SU-DHL-6 (cell line): ENCODE results near the gene INSR.

Experiments
- H2AFZ ChIP-seq: fragments of 200-600 bp; sonication (generic); 2 replicates; pipeline ENCODE4 v1.6.1; 2014; ENCODE audit warnings: low read depth, mild to moderate bottlenecking, moderate library complexity, mixed read lengths, antibody characterized with exemption, low read length; ENCODE audit not compliant: severe bottlenecking
- H3F3A ChIP-seq: fragments of 200-600 bp; shearing (Covaris generic); 2 replicates; pipeline ENCODE4 v1.6.0; 2016; ENCODE audit warnings: antibody characterized with exemption, mild to moderate bottlenecking; ENCODE audit not compliant: insufficient read depth
- H3K27ac ChIP-seq: fragments of 200-600 bp; sonication (generic); 2 replicates; pipeline ENCODE4 v1.5.1; 2016; ENCODE audit warnings: low read depth, mild to moderate bottlenecking, low read length, moderate library complexity, mixed read lengths
- H3K27me3 ChIP-seq: fragments of 200-600 bp; sonication (generic), shearing (Covaris generic); 2 replicates; pipeline ENCODE4 v1.6.0; 2014; ENCODE audit warnings: mild to moderate bottlenecking, low read length
- H3K36me3 ChIP-seq: fragments of 200-600 bp; sonication (generic); 2 replicates; pipeline ENCODE4 v1.6.1; 2014; ENCODE audit warnings: mild to moderate bottlenecking, low read length, mixed read lengths
- H3K4me2 ChIP-seq: fragments of 300-600, 200-600 bp; shearing (Covaris generic), sonication (generic); 2 replicates; pipeline ENCODE4 v1.6.0; 2014; ENCODE audit warnings: low read length, low read depth, mild to moderate bottlenecking; ENCODE audit not compliant: poor library complexity, severe bottlenecking
- H3K4me3 ChIP-seq: fragments of 200-600 bp; sonication (generic); 2 replicates; pipeline ENCODE4 v1.5.1; 2014; ENCODE audit warnings: antibody characterized with exemption, low read length, mild to moderate bottlenecking, mixed read lengths; ENCODE audit not compliant: insufficient read depth, poor library complexity, severe bottlenecking
- H3K79me2 ChIP-seq: fragments of 200-600 bp; sonication (generic); 2 replicates; pipeline ENCODE4 v1.6.1; 2014; ENCODE audit warnings: mild to moderate bottlenecking, low read length, moderate library complexity; ENCODE audit not compliant: insufficient read depth
- H3K9ac ChIP-seq: fragments of 200-600 bp; sonication (generic); 2 replicates; pipeline ENCODE4 v1.7.0; 2014; ENCODE audit warnings: mild to moderate bottlenecking, low read length
- H3K9me2 ChIP-seq: fragments of 200-600 bp; sonication (generic); replicated peaks from 2 replicates; pipeline ENCODE4 v1.6.1; 2014; ENCODE audit warnings: low read length; ENCODE audit not compliant: insufficient read depth
- H3K9me3 ChIP-seq: fragments of 200-600 bp; sonication (generic); 2 replicates; pipeline ENCODE4 v1.6.1; 2014; ENCODE audit warnings: low read length, mixed read lengths; ENCODE audit not compliant: insufficient read depth
- H4K20me1 ChIP-seq: fragments of 200-600 bp; sonication (generic); 2 replicates; pipeline ENCODE4 v1.6.1; 2014; ENCODE audit warnings: low read depth, mild to moderate bottlenecking, antibody characterized with exemption, low read length, moderate library complexity, mixed read lengths
- CTCF ChIP-seq: fragments of 200-600 bp; sonication (generic); IDR thresholded peaks from one replicate; pipeline ENCODE4 v1.5.1; 2017; ENCODE audit warnings: antibody characterized with exemption, mild to moderate bottlenecking, low read length, moderate library complexity; ENCODE audit not compliant: insufficient read depth, poor library complexity, severe bottlenecking
- EZH2phosphoT487 ChIP-seq: fragments of 200-600 bp; sonication (generic), shearing (Covaris generic); conservative IDR thresholded peaks from 2 replicates; pipeline ENCODE4 v1.6.1; 2018; ENCODE audit warnings: mild to moderate bottlenecking, antibody characterized with exemption, low read length, moderate library complexity, mixed read lengths

The INSR gene

DNA sequence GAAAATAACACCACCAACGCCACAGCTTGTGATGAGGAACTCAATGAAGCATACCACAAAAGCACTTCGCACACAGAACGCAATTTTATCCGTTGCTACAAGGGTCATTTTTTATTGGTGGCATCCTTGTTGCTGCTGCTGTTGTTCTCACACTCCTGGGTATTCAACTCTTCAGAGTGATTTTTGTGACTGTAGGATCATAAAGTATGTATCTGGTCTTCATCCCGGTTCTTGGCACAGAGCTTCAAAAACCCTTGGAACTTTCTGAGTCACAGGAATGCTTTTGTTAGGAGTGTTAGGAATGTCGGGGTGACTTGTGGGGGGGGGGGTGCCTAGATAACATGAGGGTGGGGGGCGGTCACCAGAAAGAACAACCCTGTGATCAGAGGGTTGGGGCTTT, 116.3 kb downstream of the INSR start:
- H3K9me2 ChIP-seq, result no peaks in the 10 kb centered on the region
- H3K9ac ChIP-seq, result no peak overlapping the region
- no peak overlapping the region for H3K27ac ChIP-seq
- no peak overlapping the region for H3K4me2 ChIP-seq
- H3K36me3 ChIP-seq, result peaks cover 5% of the 10 kb centered on the region; the same call in 1 of the 2 replicates
- no peaks in the 10 kb centered on the region for H3K27me3 ChIP-seq
- H4K20me1 ChIP-seq, result no peaks in the 10 kb centered on the region
- no peak overlapping the region for H2AFZ ChIP-seq
- no peaks in the 10 kb centered on the region for H3K9me3 ChIP-seq
- TF ChIP-seq EZH2phosphoT487 (no peak), CTCF (no peak)
- H3K4me3 ChIP-seq, result no peak overlapping the region
- H3F3A ChIP-seq, result peaks cover 5% of the 10 kb centered on the region; the same call in 1 of the 2 replicates
- H3K79me2 ChIP-seq, result peaks cover 28% of the 10 kb centered on the region

GRCh38 chr19:7176792-7177191, 117.4 kb downstream of the INSR start:
- Histone ChIP-seq H3K27ac (no peak overlapping the region), H2AFZ (no peak overlapping the region), H3K9ac (no peak overlapping the region), H3K9me3 (no peaks in the 10 kb centered on the region), H3K4me3 (no peak overlapping the region), H4K20me1 (no peaks in the 10 kb centered on the region), H3K9me2 (no peaks in the 10 kb centered on the region), H3K79me2 (peaks cover 25% of the 10 kb centered on the region), H3K4me2 (no peak overlapping the region), H3F3A (no peaks in the 10 kb centered on the region), H3K27me3 (no peaks in the 10 kb centered on the region), H3K36me3 (peaks cover 4% of the 10 kb centered on the region)
- no peak for TF ChIP-seq EZH2phosphoT487
- no peak for TF ChIP-seq CTCF

DNA sequence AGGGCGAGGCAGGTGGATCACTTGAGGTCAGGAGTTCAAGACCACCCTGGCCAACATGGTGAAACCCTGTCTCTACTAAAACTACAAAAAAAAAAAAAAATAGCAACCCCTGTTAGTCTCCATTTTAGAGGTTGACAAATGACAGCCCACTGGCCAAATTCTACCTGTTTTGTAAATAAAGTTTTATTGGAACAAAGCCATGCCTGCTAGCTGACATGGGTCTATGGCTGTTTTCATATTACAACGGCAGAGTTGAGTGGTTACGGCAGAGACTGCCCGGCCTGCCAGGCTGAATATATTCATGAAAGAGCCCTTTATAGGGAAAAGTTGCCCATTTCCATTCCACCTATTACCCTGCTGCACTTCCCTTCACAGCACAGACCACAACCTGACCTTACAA, 121.4 kb downstream of the INSR start:
- Histone ChIP-seq H3K9me3 (no peaks in the 10 kb centered on the region), H3F3A (no peaks in the 10 kb centered on the region), H3K4me2 (no peak overlapping the region), H3K4me3 (no peak overlapping the region), H3K9me2 (no peaks in the 10 kb centered on the region), H4K20me1 (no peaks in the 10 kb centered on the region), H3K27ac (no peak overlapping the region), H3K27me3 (no peaks in the 10 kb centered on the region), H2AFZ (no peak overlapping the region), H3K79me2 (0 out of 2 replicates have a peak, but pooled peaks cover 3% of the 10 kb centered on the region), H3K36me3 (peaks cover 18% of the 10 kb centered on the region), H3K9ac (no peak overlapping the region)
- TF ChIP-seq EZH2phosphoT487 (no peak), CTCF (no peak)
